GM12872 (cell line): ENCODE results near the gene TMEM181.

Source experiments
- CTCF ChIP-seq: IDR thresholded peaks from 3 replicates; pipeline ENCODE4 v1.5.1; 2011; ENCODE audit warnings: low read depth, mild to moderate bottlenecking, low read length, moderate library complexity; ENCODE audit not compliant: insufficient read depth

The TMEM181 gene

GRCh38 chr6:158518191-158519127 lies 41.4 kb upstream of the TMEM181 start:
- peak; percentile 65 for TF ChIP-seq CTCF

- TF ChIP-seq CTCF, result no peak
Observed at GRCh38 chr6:158519300-158519699, 40.6 kb upstream of the TMEM181 start.

- TF ChIP-seq CTCF, result no peak
Observed at GRCh38 chr6:158519761-158520160, 40.1 kb upstream of the TMEM181 start.

GRCh38 chr6:158521759-158522158 lies 38.1 kb upstream of the TMEM181 start:
- no peak for TF ChIP-seq CTCF

- TF ChIP-seq CTCF, result no peak
Observed at GRCh38 chr6:158522616-158523015, 37.3 kb upstream of the TMEM181 start.

GRCh38 chr6:158524311-158524710 lies 35.6 kb upstream of the TMEM181 start:
- TF ChIP-seq CTCF, result no peak

GRCh38 chr6:158528826-158529225 lies 31.1 kb upstream of the TMEM181 start:
- TF ChIP-seq CTCF, result no peak
